H9 (cell line): ENCODE results near the gene PIM2. TPM values are rescaled to one million over a fixed set of nuclear protein-coding genes. Genes with fewer than 3 reads are reported as not detected.

Experiments used
- DNase-seq: peaks from one replicate; pipeline ENCODE4 v3.0.0-alpha.2; 2017
- H2AFZ ChIP-seq: one replicate; pipeline ENCODE4 v1.6.1; 2013; ENCODE audit warnings: mild to moderate bottlenecking, low read length, control low read depth, moderate library complexity
- H2AK5ac ChIP-seq: 2 replicates; pipeline ENCODE4 v1.6.1; 2013; ENCODE audit warnings: low read length, control low read depth, mixed read lengths; ENCODE audit not compliant: insufficient read length
- H2BK120ac ChIP-seq: one replicate; pipeline ENCODE4 v1.6.1; 2013; ENCODE audit warnings: low read depth, mild to moderate bottlenecking, low read length, control low read depth, inconsistent platforms; ENCODE audit not compliant: poor library complexity, severe bottlenecking
- H2BK12ac ChIP-seq: 2 replicates; pipeline ENCODE4 v1.6.1; 2013; ENCODE audit warnings: low read length, control low read depth, mixed read lengths, low read depth; ENCODE audit not compliant: insufficient read length
- H2BK15ac ChIP-seq: 2 replicates; pipeline ENCODE4 v1.6.1; 2013; ENCODE audit warnings: low read depth, low read length, control low read depth
- H2BK20ac ChIP-seq: one replicate; pipeline ENCODE4 v1.6.1; 2013; ENCODE audit warnings: low read depth, mild to moderate bottlenecking, low read length, control low read depth, inconsistent platforms; ENCODE audit not compliant: poor library complexity, severe bottlenecking
- H2BK5ac ChIP-seq: 2 replicates; pipeline ENCODE4 v1.6.1; 2013; ENCODE audit warnings: low read length, control low read depth, mixed read lengths; ENCODE audit not compliant: insufficient read length
- H3K14ac ChIP-seq: 2 replicates; pipeline ENCODE4 v1.6.1; 2013; ENCODE audit warnings: low read length, control low read depth; ENCODE audit not compliant: insufficient read depth
- H3K18ac ChIP-seq: 2 replicates; pipeline ENCODE4 v1.6.1; 2013; ENCODE audit warnings: low read depth, mild to moderate bottlenecking, mixed read lengths, low read length, control low read depth; ENCODE audit not compliant: insufficient read length
- H3K23ac ChIP-seq: 2 replicates; pipeline ENCODE4 v1.6.1; 2013; ENCODE audit warnings: low read length, control low read depth, mixed read lengths, low read depth; ENCODE audit not compliant: insufficient read length
- H3K23me2 ChIP-seq: 2 replicates; pipeline ENCODE4 v1.6.1; 2013; ENCODE audit warnings: low read depth, mild to moderate bottlenecking, mixed read lengths, low read length, control low read depth; ENCODE audit not compliant: insufficient read length, poor library complexity, severe bottlenecking
- H3K27ac ChIP-seq: 2 replicates; pipeline ENCODE4 v1.5.1; 2013; ENCODE audit warnings: low read length, control low read depth, mixed read lengths, low read depth; ENCODE audit not compliant: insufficient read length
- H3K27me3 ChIP-seq: 2 replicates; pipeline ENCODE4 v1.6.1; 2013; ENCODE audit warnings: low read length, control low read depth, inconsistent platforms; ENCODE audit not compliant: insufficient read depth
- H3K4ac ChIP-seq: 2 replicates; pipeline ENCODE4 v1.6.1; 2013; ENCODE audit warnings: low read depth, mild to moderate bottlenecking, control low read depth, inconsistent platforms, low read length, moderate library complexity
- H3K4me1 ChIP-seq: 2 replicates; pipeline ENCODE4 v1.6.1; 2013; ENCODE audit warnings: low read length, control low read depth, inconsistent platforms; ENCODE audit not compliant: insufficient read depth
- H3K4me2 ChIP-seq: 2 replicates; pipeline ENCODE4 v1.6.1; 2013; ENCODE audit warnings: low read length, control low read depth, mixed read lengths; ENCODE audit not compliant: insufficient read length, insufficient read depth
- H3K56ac ChIP-seq: 2 replicates; pipeline ENCODE4 v1.6.1; 2013; ENCODE audit warnings: low read depth, mild to moderate bottlenecking, mixed read lengths, low read length, control low read depth; ENCODE audit not compliant: insufficient read length
- H3K79me1 ChIP-seq: 2 replicates; pipeline ENCODE4 v1.6.1; 2013; ENCODE audit warnings: low read depth, mild to moderate bottlenecking, moderate library complexity, low read length, control low read depth, inconsistent platforms; ENCODE audit not compliant: insufficient read depth, poor library complexity, severe bottlenecking
- H3K79me2 ChIP-seq: 2 replicates; pipeline ENCODE4 v1.6.1; 2013; ENCODE audit warnings: low read length, control low read depth, inconsistent platforms; ENCODE audit not compliant: insufficient read depth
- H3K9ac ChIP-seq: 2 replicates; pipeline ENCODE4 v1.6.1; 2013; ENCODE audit warnings: low read length, control low read depth, mixed read lengths; ENCODE audit not compliant: insufficient read length; ENCODE audit errors: extremely low read depth
- H3K9me3 ChIP-seq: one replicate; pipeline ENCODE4 v1.6.1; 2013; ENCODE audit warnings: low read depth, low read length, inconsistent platforms; ENCODE audit not compliant: control insufficient read depth
- H3T11ph ChIP-seq: one replicate; pipeline ENCODE4 v1.6.1; 2013; ENCODE audit warnings: mild to moderate bottlenecking, low read length, control low read depth, inconsistent platforms
- H4K20me1 ChIP-seq: one replicate; pipeline ENCODE4 v1.6.1; 2013; ENCODE audit not compliant: control insufficient read depth, insufficient read length, insufficient read depth
- H4K5ac ChIP-seq: 2 replicates; pipeline ENCODE4 v1.6.1; 2013; ENCODE audit warnings: low read depth, mild to moderate bottlenecking, mixed read lengths, low read length, control low read depth; ENCODE audit not compliant: insufficient read length
- H4K8ac ChIP-seq: replicated peaks from 2 replicates; pipeline ENCODE4 v1.6.1; 2013; ENCODE audit warnings: low read length, control low read depth, mixed read lengths, low read depth; ENCODE audit not compliant: insufficient read length
- H4K91ac ChIP-seq: 2 replicates; pipeline ENCODE4 v1.6.1; 2013; ENCODE audit warnings: low read depth, mild to moderate bottlenecking, moderate library complexity, mixed read lengths, low read length, control low read depth; ENCODE audit not compliant: insufficient read length
- H3K27ac Mint-ChIP-seq, 3 experiments: 2 replicates in 2 of 3; 3 replicates in 1 of 3; pipeline ENCODE4 v1.8.0; 2020 to 2021; ENCODE audit warnings: mixed read lengths in 3 of 3, mild to moderate bottlenecking in 1 of 3, moderate library complexity in 1 of 3
- H3K27me3 Mint-ChIP-seq: 2 replicates; pipeline ENCODE4 v1.8.0; 2021; ENCODE audit warnings: low read depth, mild to moderate bottlenecking, moderate library complexity, mixed read lengths
- H3K36me3 Mint-ChIP-seq, 3 experiments: 2 replicates in 2 of 3; 3 replicates in 1 of 3; pipeline ENCODE4 v1.8.0; 2020 to 2021; ENCODE audit warnings: low read depth in 3 of 3, mixed read lengths in 3 of 3; ENCODE audit not compliant: insufficient read depth in 1 of 3
- H3K4me1 Mint-ChIP-seq, 2 experiments: 2 replicates each; pipeline ENCODE4 v1.8.0; 2020; ENCODE audit warnings: mixed read lengths in 2 of 2
- H3K4me3 Mint-ChIP-seq, 2 experiments: 2 replicates in 1 of 2; 3 replicates in 1 of 2; pipeline ENCODE4 v1.8.0; 2020 to 2021; ENCODE audit warnings: mild to moderate bottlenecking in 2 of 2, mixed read lengths in 2 of 2, moderate library complexity in 1 of 2
- H3K9me3 Mint-ChIP-seq, 2 experiments: 2 replicates in 1 of 2; 3 replicates in 1 of 2; pipeline ENCODE4 v1.8.0; 2020; ENCODE audit warnings: mild to moderate bottlenecking in 2 of 2, mixed read lengths in 2 of 2, moderate library complexity in 1 of 2
- CTCF ChIP-seq: fragments of 200-600 bp; sonication (generic); conservative IDR thresholded peaks from 3 replicates; pipeline ENCODE4 v1.8.0; 2021; ENCODE audit warnings: antibody characterized with exemption, mild to moderate bottlenecking
- WGBS: extraction: QIAGEN DNeasy Blood & Tissue Kit; methylation state at CpG from one replicate; pipeline ENCODE4 v1.1.7; 2013; ENCODE audit warnings: missing lambda C conversion rate, low lambda C conversion rate, mixed read lengths; ENCODE audit not compliant: insufficient read length; ENCODE audit errors: extremely low coverage; 5-methylcytosine and 5-hydroxymethylcytosine counted together
- total RNA-seq: library from RNA; stranded (reverse); gene quantifications from 2 replicates; pipeline ENCODE4 v1.2.1, GENCODE V29; 2021

PIM2 gene
- total RNA-seq, 1 experiment from 2014 or later = 163 TPM

- Histone ChIP-seq H3K56ac (no peak overlapping the region), H2AFZ (no peak overlapping the region), H3K4me2 (peak overlapping the region; percentile 87), H3K14ac (no peak overlapping the region), H2BK20ac (no peak overlapping the region), H2BK15ac (no peak overlapping the region), H2BK5ac (no peak overlapping the region), H3K9ac (no peak overlapping the region), H2BK12ac (no peak overlapping the region), H2AK5ac (no peak overlapping the region), H4K91ac (no peak overlapping the region), H2BK120ac (no peak overlapping the region), H3K23me2 (no peaks in the 10 kb centered on the region), H3T11ph (no peak overlapping the region), H3K9me3 (no peaks in the 10 kb centered on the region), H4K8ac (no peak overlapping the region), H3K79me1 (peaks cover 4% of the 10 kb centered on the region), H3K27ac (no peak overlapping the region), H3K79me2 (peaks cover 25% of the 10 kb centered on the region), H3K27me3 (no peaks in the 10 kb centered on the region), H4K20me1 (peaks cover 2% of the 10 kb centered on the region), H3K4me1 (no peaks in the 10 kb centered on the region), H3K23ac (no peak overlapping the region), H4K5ac (no peak overlapping the region), H3K4ac (no peak overlapping the region), H3K18ac (no peak overlapping the region)
- TF ChIP-seq CTCF = no peak
- Mint-ChIP-seq H3K4me3 (peak overlapping the region; percentile 65 to 87), H3K9me3 (peaks cover 73 to 76% of the 10 kb centered on the region in 2 experiments), H3K4me1 (peaks cover 16 to 43% of the 10 kb centered on the region in 2 experiments), H3K27ac (peak overlapping the region; percentile 44 to 78 (median 61); a peak in 3 of 7 replicates), H3K27me3 (peaks cover 7% of the 10 kb centered on the region), H3K36me3 (peaks cover 52 to 64% (median 61%) of the 10 kb centered on the region in 3 experiments)
- no CpG with 5 or more reads among the region's 5 CpGs for WGBS
- no peak for DNase-seq
These were observed 5.0 kb downstream of the PIM2 start for GRCh38 chrX:48913605-48914366.
